CD4-positive, alpha-beta T cell treated with Interleukin-12 subunit alpha and Interleukin-12 subunit beta, for 1 hour (primary cell): ENCODE data around the gene OR7C1.
A peak's percentile ranks its signal among the peaks of the same experiment; 100 is the strongest.
"Not testable (repeated sequence)": the region's sequence is repeated elsewhere in the genome, so short reads cannot be mapped to it uniquely, and the experiment has no call there.

Experiments
- DNase-seq: peaks from one replicate; pipeline ENCODE4 v3.0.0-alpha.2; 2020

OR7C1 gene

DNA sequence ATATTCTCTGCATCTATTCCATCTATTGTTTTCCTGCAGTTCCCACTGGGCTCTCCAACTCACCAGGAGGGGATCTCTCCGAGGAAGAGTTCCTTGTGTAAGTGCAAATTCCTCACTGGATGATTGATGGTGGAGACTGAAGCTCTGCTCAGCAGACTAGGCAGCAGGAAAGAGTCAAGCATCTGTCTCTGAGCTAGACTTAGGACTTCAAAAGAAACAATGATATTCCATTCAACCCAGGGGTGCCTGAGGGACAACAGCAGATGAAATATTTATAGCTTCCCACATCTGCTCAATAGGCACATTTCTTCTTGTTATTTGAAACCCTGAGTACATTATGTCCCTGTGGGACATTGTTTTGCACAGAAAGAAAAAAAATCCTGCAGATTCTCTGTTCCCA, at the start of gene OR7C1, which contains the start of gene OR7A5:
Gene OR7C1, minus strand, starts transcription at position 175 of the 400 bp plus-strand sequence. CDS start 35,049 bp downstream, outside the sequence.
Gene OR7A5, minus strand, starts transcription at position 175 of the 400 bp plus-strand sequence. CDS start 6,944 bp downstream, outside the sequence.
- DNase-seq = no peak

DNA sequence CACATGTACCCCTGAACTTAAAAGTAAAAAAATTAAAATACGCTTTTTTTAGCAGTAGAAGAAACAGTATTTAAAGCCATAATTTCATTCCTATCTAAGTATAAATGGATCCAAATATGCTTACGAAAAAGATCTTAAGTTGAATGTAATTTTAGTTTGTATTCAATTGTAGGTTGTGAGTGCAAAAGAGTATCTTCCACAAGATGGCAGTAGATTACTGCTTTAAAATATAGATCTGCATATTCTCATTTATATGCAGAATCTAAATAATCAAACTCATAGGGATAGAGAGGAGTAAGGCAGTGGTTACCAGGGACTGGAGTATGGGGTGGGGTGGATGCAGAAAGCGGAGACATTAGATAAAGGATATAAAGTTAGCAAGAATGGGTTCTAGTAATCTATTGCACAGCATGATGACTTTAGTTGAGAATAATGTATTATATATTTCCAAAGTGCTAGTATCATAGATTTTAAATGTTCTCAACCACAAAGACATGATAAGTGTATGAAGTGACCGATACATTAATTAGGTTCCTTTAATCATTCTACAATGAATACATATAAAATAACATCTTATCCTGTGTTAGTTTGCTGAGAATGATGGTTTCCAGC, 36.7 kb upstream of the OR7C1 start:
- DNase-seq = no peak

DNA sequence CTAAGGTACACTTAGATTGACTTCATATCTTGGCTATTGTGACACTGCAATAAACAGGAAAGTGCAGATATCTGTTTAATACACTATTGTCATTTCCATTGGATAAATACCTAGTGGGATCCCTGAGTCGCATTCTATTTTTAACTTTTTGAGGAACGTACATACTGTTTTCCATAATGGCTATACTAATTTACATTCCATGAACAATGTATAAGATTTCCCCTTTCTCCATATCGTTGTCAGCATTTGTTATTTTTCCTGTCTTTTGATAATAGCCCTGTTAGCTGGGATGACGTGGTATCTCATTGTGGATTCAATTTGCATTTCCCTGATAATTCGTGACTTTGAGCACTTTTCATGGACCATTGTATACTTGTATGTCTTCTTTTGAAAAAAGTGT, 33.5 kb upstream of the OR7C1 start:
- no peak for DNase-seq

GRCh38 chr19:14848822-14849221, 13.8 kb upstream of the OR7C1 start, which contains the start of gene OR7A10:
TSS of gene OR7A10 (minus strand) at chr19:14848922. CDS start at chr19:14841877, 7,045 bp downstream.
- no peak for DNase-seq

DNA sequence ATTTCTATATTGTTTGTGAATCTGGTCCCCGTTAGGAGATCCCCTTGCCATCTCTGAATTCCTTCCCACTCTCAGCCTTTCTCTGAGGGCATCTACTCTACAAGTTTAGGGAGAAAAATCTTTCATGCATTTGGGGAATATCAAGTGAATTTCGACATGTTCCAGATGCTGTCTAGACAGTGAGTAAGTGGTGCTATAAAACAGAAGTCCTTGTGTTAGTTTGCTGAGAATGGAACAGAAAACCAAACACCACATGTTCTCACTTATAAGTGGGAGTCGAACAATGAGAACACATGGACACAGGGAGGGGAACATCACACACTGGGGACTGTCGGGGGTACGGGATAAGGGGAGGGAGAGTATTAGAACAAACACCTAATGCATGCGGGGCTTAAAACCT, 8.6 kb upstream of the OR7C1 start:
- DNase-seq = no peak

DNA sequence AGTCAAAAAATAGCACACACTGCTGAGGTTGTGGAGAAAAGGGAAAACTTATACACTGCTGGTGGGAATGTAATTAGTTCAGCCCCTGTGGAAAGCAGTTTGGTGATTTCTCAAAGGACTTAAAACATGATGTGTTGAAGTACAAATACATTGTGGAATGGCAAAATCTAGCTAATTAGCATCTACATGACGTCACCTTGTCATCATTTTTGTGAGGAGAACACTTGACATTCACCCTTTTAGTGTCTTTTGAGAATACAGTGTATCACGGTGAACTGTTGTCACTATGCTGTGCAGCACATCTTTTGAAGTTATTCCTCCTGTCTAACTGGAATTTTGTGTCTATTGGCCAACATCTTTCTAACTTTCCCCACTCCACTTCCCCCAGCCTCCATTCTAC, 8.2 kb upstream of the OR7C1 start:
- no peak for DNase-seq

DNA sequence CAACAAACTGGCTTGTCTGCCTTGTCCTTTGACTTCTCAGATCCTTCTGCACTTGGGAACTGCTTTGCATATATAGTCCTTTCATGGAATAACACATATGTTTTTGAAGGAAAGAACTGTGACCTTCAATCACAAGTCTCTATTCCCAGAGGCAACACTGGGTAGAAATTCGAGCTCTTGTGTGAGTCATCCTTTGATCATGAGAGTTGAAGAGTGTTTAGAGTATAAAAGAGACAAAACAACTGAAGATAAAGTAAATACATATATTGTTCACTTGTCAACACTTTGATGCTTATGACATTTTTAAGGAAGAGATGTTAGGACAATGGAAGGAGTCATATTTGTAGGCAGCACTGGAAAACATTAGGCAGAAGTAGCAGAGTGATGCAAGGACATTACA, 5.2 kb upstream of the OR7C1 start:
- DNase-seq = no peak

DNA sequence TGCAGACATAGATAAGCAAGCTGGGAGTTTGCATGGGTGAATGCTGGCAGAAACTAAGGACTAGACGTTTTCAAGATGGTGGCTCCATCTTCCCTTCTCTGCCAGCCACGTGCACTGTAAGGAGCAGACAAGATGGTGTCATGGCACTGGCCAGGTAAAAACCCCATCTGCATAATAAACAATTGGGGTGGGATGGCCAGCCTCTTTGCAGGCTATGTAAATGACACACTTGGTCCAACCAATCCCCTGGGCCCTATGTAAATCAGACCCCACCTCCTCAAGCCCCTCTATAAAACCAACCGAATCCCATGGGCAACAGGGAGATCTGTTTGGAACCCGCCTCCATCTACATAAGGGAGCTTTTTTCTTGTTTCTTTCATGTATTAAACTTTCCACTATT, 2.4 kb upstream of the OR7C1 start:
- no peak for DNase-seq

GRCh38 chr19:14830702-14831101, 4.3 kb downstream of the OR7C1 start:
- DNase-seq = no peak

GRCh38 chr19:14826006-14826405, 9.0 kb downstream of the OR7C1 start:
- DNase-seq = no peak

DNA sequence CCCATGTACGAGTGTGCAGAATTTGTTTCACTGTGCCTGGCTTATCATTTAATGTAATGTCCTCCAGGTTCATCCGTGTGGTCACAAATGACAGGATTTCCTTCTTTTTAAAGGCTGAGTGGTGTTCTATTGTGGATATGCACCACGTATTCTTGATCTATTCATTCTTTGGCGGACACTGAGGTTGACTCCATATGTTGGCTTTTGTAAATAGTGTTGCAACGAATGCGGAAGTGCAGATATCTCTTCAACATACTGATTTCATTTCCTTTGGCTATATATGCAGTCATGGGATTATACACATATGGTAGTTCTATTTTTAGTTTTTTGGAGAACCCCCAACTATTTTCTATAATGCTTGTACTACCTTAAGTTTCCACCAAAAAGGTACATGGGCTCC, 13.0 kb downstream of the OR7C1 start:
- no peak for DNase-seq

DNA sequence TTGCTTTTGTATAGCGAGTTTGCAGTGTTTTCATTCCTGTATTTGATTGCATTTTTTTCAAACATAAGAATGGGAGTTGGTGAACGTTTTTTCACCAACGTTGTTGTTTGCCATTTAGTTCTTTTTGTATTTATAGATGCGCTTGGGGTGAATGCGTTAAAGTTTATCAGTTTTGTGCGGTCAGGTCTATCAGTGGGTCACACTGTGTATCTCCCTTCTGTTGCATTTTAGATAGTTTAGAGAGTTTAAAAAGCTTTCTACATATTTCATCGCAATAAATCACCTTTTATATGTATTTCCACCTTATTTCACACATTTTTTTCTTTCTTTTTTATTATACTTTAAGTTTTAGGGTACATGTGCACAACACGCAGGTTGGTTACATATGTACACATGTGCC, 16.4 kb downstream of the OR7C1 start:
- no peak for DNase-seq

- no peak for DNase-seq
Observed at GRCh38 chr19:14817052-14817451, 17.9 kb downstream of the OR7C1 start.

DNA sequence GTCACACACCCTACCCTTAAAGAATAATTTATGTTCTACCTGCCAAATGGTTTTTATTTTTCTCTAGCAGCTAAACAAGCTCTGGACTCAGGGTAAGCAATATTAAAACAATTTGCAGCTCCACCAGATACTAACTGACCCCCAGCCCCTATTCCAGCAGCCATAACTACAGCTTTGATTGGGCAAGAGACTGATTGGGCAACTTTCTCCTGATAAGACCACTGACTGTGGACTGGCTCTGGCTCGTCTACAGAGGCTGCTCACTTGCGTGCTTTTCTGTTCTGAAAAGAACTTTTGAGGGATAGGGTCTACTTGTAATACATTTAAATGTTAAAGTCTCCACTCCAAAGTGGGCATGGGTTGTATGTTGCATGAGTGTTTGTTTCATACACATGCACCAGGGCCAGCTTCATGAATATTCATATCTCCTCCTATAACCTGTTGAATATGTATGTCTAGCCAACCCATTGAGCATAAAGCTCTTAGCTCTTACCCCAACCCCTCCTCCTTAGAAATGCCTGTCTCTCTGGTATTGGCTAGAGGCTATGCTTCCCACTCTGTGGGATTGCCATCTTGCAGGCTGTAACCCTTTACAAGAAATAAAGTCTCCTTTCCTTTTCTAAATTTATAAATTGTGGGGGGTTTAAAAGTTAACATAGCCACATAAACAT, 19.9 kb downstream of the OR7C1 start:
- DNase-seq = no peak

- no peak for DNase-seq
Observed at GRCh38 chr19:14809272-14810057, 25.5 kb downstream of the OR7C1 start.

DNA sequence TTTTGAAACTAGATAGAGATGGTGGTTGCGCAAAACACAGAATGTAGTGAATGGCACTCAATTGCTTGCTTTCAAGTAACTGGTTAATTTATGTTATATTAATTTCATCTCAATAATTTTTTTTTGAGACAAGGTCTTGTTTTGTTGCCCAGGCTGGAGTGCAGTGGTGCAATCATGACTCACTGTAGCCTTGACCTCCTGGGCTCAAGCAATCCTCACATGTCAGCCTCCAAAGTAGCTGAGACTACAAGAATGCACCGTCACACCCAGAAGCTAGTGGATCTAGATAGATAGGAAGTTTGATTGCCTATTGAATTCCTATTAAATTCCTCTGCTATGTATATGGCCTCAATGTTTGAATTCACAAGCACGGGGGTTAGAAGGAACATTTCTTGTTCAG, 30.2 kb downstream of the OR7C1 start:
- no peak for DNase-seq

GRCh38 chr19:14798760-14799159, 36.2 kb downstream of the OR7C1 start:
- DNase-seq = no peak

GRCh38 chr19:14796021-14796420, 39.0 kb downstream of the OR7C1 start:
- DNase-seq = no peak

DNA sequence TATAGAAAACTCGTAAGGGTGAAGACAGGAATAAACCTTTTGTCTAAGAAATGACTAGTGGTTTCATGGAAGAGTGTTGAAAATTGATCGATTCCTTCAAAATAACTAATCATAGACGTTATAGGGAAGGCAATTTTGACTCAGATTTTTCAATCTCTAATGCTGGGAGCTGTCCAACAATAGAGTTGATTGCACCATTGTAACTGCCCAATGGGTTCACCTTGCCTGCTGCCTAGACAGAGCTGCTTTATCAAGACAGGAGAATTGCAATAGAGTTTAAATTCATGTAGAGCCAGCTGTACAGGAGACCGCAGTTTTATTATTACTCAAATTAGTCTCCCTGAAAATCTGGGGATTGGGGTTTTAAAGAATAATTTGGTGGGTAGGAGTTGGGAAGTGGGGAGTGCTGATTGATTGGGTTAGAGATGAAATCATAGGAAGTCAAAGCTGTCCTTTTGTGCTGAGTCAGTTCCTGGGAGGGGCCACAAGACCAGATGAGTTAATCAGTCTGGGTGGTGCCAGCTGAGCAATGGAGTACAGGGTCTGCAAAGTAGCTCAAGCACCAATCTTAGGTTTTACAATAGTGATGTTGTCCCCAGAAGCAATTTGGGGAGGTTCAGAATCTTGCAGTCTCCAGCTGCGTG, 39.8 kb downstream of the OR7C1 start:
- DNase-seq = no peak

GRCh38 chr19:14792250-14792649, 42.7 kb downstream of the OR7C1 start:
- DNase-seq = not testable (repeated sequence)

GRCh38 chr19:14786421-14786851, 48.5 kb downstream of the OR7C1 start:
- no peak for DNase-seq

DNA sequence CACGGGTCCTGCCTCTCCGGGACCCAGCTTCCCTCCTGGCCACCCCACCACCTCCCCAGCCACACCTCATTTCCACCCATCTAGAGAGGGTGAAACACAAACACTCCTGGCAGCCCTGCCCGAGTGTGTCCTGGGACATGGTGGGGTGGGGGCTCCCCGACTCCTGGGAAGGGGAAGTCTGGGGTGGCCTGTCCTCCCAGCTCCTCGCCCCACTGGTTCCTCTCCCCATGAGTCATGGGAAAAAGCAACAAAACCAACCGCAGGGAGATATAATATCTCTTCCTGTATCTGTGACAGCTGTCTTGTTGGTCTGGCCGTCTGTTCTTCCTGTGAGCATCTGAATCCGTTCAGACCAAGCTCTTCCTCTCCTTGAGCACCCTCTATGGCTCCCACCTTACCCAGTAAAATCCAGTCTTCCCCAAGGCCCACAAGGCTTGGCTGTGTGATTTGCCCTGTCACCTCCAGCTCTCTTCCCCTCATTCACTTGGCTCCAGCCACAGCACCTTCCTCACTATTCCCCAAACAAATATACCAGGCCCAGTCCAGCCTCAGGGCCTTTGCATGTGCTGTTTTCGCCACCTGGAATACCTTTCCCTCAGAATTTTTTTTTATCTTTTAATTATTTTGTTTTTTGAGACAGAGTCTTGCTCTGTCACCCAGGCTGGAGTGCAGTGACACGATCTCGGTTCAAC, 49.7 kb downstream of the OR7C1 start:
- DNase-seq = peak; percentile 26

DNA sequence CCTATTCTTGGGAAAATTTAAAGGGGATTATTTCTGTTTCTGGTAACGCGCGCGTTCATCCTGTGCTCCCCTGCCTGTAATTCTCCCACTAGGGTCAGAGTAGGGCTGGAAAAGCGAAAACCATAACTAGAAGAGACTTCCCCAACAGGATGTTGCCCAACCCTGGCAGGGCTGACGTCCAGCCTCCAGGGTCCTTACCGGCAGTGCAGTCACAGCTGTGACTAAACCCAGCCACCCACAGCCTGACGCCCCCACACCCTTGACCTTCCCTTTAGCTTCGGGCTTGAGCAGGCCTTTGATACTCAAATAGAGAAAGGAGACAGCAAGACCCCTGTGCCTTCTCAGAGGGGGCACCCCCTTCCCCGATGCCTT, 50.3 kb downstream of the OR7C1 start:
- peak; percentile 18 for DNase-seq
